Measurements from ENCODE around the gene RTL10. TPM values are rescaled to one million over a fixed set of nuclear protein-coding genes. Genes with fewer than 3 reads are reported as not detected.

RTL10 gene
- total and polyA plus RNA-seq, 2 of the 13 experiments (the other 11 are each of a cell fraction or from before 2014, with no cell fraction given): 14.1 to 15.8 TPM

DNA sequence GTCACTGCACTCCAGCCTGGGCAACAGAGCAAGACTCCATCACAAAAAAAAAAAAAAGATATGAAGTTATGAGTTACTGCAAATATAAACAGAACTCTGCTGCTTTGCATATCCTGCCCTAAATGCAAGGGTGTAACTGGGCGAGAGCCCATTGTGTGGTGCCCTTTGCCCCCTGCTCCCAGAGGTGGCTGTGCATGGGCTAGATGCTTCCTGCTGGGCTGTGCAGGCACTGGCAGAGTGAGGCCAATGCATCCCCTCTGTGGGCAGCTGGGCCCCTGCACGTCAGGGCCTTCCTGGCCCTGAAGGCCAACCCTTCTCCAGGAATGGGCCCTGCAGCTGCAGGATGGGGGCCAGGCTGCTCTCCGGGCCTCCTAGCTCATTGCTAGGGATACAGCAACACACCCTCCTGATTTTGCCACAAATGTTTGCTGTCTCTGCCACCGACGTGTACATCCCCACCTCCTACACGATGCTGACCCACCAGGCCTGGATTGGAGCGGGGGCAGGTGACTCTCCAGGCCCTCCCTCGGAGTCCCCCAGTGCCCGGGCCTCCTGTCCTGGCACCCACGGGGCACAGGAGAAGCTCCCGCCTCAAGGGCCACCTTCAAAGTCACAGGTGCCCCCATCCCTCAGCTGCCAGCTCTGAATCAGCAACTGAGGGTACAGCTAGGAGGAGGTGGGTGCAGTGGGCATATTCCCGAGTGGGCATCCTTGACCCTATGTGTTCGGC lies 46.2 kb upstream of the RTL10 start:
- no peak overlapping the region for H3K9ac ChIP-seq (ENCODE audit: insufficient read depth, low read depth, low read length)
- FAIRE-seq (no peak), DNase-seq (ENCODE audit: low spot score) (no peak), ATAC-seq (0 out of 3 replicates have a peak, but pooled peaks have one; percentile 10)
- WGBS (ENCODE audit: low lambda C conversion rate): 94% methylated on average over 3 of the region's 13 CpGs
- CTCF ChIA-PET (ENCODE audit: low intra/inter-chr PET ratio, low total read pairs): no interaction called here
- H2AFZ ChIP-seq (ENCODE audit: low read length): no peak overlapping the region
- H3K27me3 ChIP-seq (ENCODE audit: control insufficient read depth in 1 of 2, insufficient read depth in 2 of 2, low read length in 2 of 2): no peaks in the 10 kb centered on the region
- no TSS peak for BruUV-seq (replicated peaks)
- H3K9me3 ChIP-seq (ENCODE audit: low read length): no peaks in the 10 kb centered on the region
- intact Hi-C loops (cut with micrococcal nuclease; ENCODE audit: unreplicated experiment): no loop called here
- no peak overlapping the region for H3K4me3 ChIP-seq (replicated peaks in 1 of 3; ENCODE audit: insufficient read depth in 1 of 3, low read depth in 2 of 3, low read length in 3 of 3)
- peaks cover 66% of the 10 kb centered on the region for H3K4me1 ChIP-seq (ENCODE audit: insufficient read depth, low read length)
- no peaks in the 10 kb centered on the region for H3K79me2 ChIP-seq (ENCODE audit: insufficient read depth, low read length)
- H3K36me3 ChIP-seq (replicated peaks in 1 of 2; ENCODE audit: control insufficient read depth in 1 of 2, insufficient read depth in 2 of 2, low read length in 2 of 2): peaks cover 5 to 8% of the 10 kb centered on the region in 2 experiments; a peak in 3 of 5 replicates
- POLR2A ChIA-PET: interaction anchor here (1.8 to 2.3 kb wide), 2 partner anchors 9 to 46 kb away, joined by 6 to 11 read pairs; partner anchors contain the start of genes GNB1L and RTL10
- H3K4me2 ChIP-seq (ENCODE audit: low read depth, low read length): no peak overlapping the region
- H4K20me1 ChIP-seq (ENCODE audit: insufficient read depth, low read length): no peaks in the 10 kb centered on the region
- H3K27ac ChIP-seq (ENCODE audit: extremely low read length, insufficient read depth, low read length): no peak overlapping the region
- in situ Hi-C loops (cut with HindIII; ENCODE audit: extremely low pct_ligation_motif_present, low pct_unique_long_range_greater_than_20kb): loop anchor here (5.0 kb wide), 2 partner anchors 49 to 169 kb away; partner anchors contain the start of genes GNB1L and RTL10
- TF ChIP-seq, protein P1, sequence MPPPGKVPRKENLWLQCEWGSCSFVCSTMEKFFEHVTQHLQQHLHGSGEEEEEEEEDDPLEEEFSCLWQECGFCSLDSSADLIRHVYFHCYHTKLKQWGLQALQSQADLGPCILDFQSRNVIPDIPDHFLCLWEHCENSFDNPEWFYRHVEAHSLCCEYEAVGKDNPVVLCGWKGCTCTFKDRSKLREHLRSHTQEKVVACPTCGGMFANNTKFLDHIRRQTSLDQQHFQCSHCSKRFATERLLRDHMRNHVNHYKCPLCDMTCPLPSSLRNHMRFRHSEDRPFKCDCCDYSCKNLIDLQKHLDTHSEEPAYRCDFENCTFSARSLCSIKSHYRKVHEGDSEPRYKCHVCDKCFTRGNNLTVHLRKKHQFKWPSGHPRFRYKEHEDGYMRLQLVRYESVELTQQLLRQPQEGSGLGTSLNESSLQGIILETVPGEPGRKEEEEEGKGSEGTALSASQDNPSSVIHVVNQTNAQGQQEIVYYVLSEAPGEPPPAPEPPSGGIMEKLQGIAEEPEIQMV (CRISPR knock-in tag; IDR thresholded peaks at IDR 0.05; ENCODE audit: low read depth): no peak
- no peak for TF ChIP-seq ZBTB8A (CRISPR knock-in tag; IDR thresholded peaks at IDR 0.05; ENCODE audit: borderline replicate concordance, low read depth)
- no peak for TF ChIP-seq ZNF143 (CRISPR knock-in tag; IDR thresholded peaks at IDR 0.05)
- no peak for TF ChIP-seq ZNF333 (CRISPR knock-in tag; IDR thresholded peaks at IDR 0.05; ENCODE audit: borderline replicate concordance)
- TF ChIP-seq, protein P2, sequence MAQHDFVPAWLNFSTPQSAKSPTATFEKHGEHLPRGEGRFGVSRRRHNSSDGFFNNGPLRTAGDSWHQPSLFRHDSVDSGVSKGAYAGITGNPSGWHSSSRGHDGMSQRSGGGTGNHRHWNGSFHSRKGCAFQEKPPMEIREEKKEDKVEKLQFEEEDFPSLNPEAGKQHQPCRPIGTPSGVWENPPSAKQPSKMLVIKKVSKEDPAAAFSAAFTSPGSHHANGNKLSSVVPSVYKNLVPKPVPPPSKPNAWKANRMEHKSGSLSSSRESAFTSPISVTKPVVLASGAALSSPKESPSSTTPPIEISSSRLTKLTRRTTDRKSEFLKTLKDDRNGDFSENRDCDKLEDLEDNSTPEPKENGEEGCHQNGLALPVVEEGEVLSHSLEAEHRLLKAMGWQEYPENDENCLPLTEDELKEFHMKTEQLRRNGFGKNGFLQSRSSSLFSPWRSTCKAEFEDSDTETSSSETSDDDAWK (CRISPR knock-in tag; IDR thresholded peaks at IDR 0.05): no peak
- TF ChIP-seq ZSCAN12 (CRISPR knock-in tag; IDR thresholded peaks at IDR 0.05): no peak
- no peak for TF ChIP-seq PHF21A (CRISPR knock-in tag; IDR thresholded peaks at IDR 0.05)
- peak; percentile 20; the same call in 1 of the 2 replicates for TF ChIP-seq HNF4G (IDR thresholded peaks at IDR 0.05; ENCODE audit: borderline replicate concordance, low read depth, low read length)
- no peak for TF ChIP-seq HNF4G (CRISPR knock-in tag; IDR thresholded peaks at IDR 0.05; ENCODE audit: borderline replicate concordance, low read depth)
- no peak for TF ChIP-seq RBFOX2 (IDR thresholded peaks at IDR 0.05; ENCODE audit: low read depth, low read length)
- TF ChIP-seq ARNT2 (CRISPR knock-in tag; IDR thresholded peaks at IDR 0.05; ENCODE audit: low read depth): no peak
- TF ChIP-seq, protein P3, sequence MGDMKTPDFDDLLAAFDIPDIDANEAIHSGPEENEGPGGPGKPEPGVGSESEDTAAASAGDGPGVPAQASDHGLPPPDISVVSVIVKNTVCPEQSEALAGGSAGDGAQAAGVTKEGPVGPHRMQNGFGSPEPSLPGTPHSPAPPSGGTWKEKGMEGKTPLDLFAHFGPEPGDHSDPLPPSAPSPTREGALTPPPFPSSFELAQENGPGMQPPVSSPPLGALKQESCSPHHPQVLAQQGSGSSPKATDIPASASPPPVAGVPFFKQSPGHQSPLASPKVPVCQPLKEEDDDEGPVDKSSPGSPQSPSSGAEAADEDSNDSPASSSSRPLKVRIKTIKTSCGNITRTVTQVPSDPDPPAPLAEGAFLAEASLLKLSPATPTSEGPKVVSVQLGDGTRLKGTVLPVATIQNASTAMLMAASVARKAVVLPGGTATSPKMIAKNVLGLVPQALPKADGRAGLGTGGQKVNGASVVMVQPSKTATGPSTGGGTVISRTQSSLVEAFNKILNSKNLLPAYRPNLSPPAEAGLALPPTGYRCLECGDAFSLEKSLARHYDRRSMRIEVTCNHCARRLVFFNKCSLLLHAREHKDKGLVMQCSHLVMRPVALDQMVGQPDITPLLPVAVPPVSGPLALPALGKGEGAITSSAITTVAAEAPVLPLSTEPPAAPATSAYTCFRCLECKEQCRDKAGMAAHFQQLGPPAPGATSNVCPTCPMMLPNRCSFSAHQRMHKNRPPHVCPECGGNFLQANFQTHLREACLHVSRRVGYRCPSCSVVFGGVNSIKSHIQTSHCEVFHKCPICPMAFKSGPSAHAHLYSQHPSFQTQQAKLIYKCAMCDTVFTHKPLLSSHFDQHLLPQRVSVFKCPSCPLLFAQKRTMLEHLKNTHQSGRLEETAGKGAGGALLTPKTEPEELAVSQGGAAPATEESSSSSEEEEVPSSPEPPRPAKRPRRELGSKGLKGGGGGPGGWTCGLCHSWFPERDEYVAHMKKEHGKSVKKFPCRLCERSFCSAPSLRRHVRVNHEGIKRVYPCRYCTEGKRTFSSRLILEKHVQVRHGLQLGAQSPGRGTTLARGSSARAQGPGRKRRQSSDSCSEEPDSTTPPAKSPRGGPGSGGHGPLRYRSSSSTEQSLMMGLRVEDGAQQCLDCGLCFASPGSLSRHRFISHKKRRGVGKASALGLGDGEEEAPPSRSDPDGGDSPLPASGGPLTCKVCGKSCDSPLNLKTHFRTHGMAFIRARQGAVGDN (CRISPR knock-in tag; IDR thresholded peaks at IDR 0.05): peak; percentile 48
- no peak for TF ChIP-seq ZFP36L1 (CRISPR knock-in tag; IDR thresholded peaks at IDR 0.05)

Data from HepG2 (cell line).